Measurements from ENCODE around the gene IL1RAP.

IL1RAP gene

GRCh38 chr3:190564175-190564574, 50.3 kb downstream of the IL1RAP start:
- Histone ChIP-seq H2AFZ (ENCODE audit: low read length) (no peak overlapping the region), H4K20me1 (ENCODE audit: insufficient read depth, low read length, poor library complexity, severe bottlenecking) (no peaks in the 10 kb centered on the region), H3K79me2 (ENCODE audit: insufficient read depth, low read length) (no peaks in the 10 kb centered on the region), H3K9me3 (ENCODE audit: insufficient read depth, low read depth, low read length) (no peaks in the 10 kb centered on the region), H3K27me3 (ENCODE audit: insufficient read depth, low read length, poor library complexity, severe bottlenecking) (no peaks in the 10 kb centered on the region), H3K4me2 (ENCODE audit: low read depth, low read length, poor library complexity, severe bottlenecking) (no peak overlapping the region), H3K9me2 (replicated peaks; ENCODE audit: low read depth, low read length) (no peaks in the 10 kb centered on the region), H3K4me3 (ENCODE audit: low read length, poor library complexity, severe bottlenecking) (no peak overlapping the region), H3F3A (ENCODE audit: low read depth) (no peaks in the 10 kb centered on the region), H3K9ac (ENCODE audit: low read depth, low read length, poor library complexity, severe bottlenecking) (no peak overlapping the region), H3K4me1 (ENCODE audit: insufficient read depth, low read length, poor library complexity, severe bottlenecking) (peaks cover 6% of the 10 kb centered on the region), H3K36me3 (ENCODE audit: insufficient read depth, low read length) (no peaks in the 10 kb centered on the region)
- TF ChIP-seq EZH2phosphoT487 (IDR thresholded peaks at IDR 0.05; ENCODE audit: borderline replicate concordance) (no peak), CTCF (conservative IDR thresholded peaks at IDR 0.05; ENCODE audit: low read length) (no peak)

GRCh38 chr3:190566043-190566933, 52.4 kb downstream of the IL1RAP start:
- no peaks in the 10 kb centered on the region for H3K36me3 ChIP-seq (ENCODE audit: insufficient read depth, low read length)
- no peak overlapping the region for H3K9ac ChIP-seq (ENCODE audit: low read depth, low read length, poor library complexity, severe bottlenecking)
- peak overlapping the region; percentile 69 for H2AFZ ChIP-seq (ENCODE audit: low read length)

GRCh38 chr3:190568036-190568435, 54.2 kb downstream of the IL1RAP start:
- Histone ChIP-seq H3K36me3 (ENCODE audit: insufficient read depth, low read length) (no peaks in the 10 kb centered on the region), H4K20me1 (ENCODE audit: insufficient read depth, low read length, poor library complexity, severe bottlenecking) (no peaks in the 10 kb centered on the region), H3K4me1 (ENCODE audit: insufficient read depth, low read length, poor library complexity, severe bottlenecking) (peaks cover 6% of the 10 kb centered on the region), H3K4me3 (ENCODE audit: low read length, poor library complexity, severe bottlenecking) (no peak overlapping the region), H3K27me3 (ENCODE audit: insufficient read depth, low read length, poor library complexity, severe bottlenecking) (no peaks in the 10 kb centered on the region), H3K4me2 (ENCODE audit: low read depth, low read length, poor library complexity, severe bottlenecking) (no peak overlapping the region), H3K9ac (ENCODE audit: low read depth, low read length, poor library complexity, severe bottlenecking) (no peak overlapping the region), H3K9me3 (ENCODE audit: insufficient read depth, low read depth, low read length) (no peaks in the 10 kb centered on the region), H3K9me2 (replicated peaks; ENCODE audit: low read depth, low read length) (no peaks in the 10 kb centered on the region), H3F3A (ENCODE audit: low read depth) (no peaks in the 10 kb centered on the region), H3K79me2 (ENCODE audit: insufficient read depth, low read length) (no peaks in the 10 kb centered on the region), H2AFZ (ENCODE audit: low read length) (no peak overlapping the region)
- TF ChIP-seq EZH2phosphoT487 (IDR thresholded peaks at IDR 0.05; ENCODE audit: borderline replicate concordance) (no peak), CTCF (conservative IDR thresholded peaks at IDR 0.05; ENCODE audit: low read length) (no peak)

More at GRCh38 chr3:190566043-190566933, 52.4 kb downstream of the IL1RAP start:
- peak overlapping the region; percentile 49 for H3K4me2 ChIP-seq (ENCODE audit: low read depth, low read length, poor library complexity, severe bottlenecking)
- peak overlapping the region; percentile 22 for H3K4me3 ChIP-seq (ENCODE audit: low read length, poor library complexity, severe bottlenecking)
- no peaks in the 10 kb centered on the region for H3K27me3 ChIP-seq (ENCODE audit: insufficient read depth, low read length, poor library complexity, severe bottlenecking)
- H3K4me1 ChIP-seq (ENCODE audit: insufficient read depth, low read length, poor library complexity, severe bottlenecking) = peaks cover 6% of the 10 kb centered on the region
- no peaks in the 10 kb centered on the region for H3K9me3 ChIP-seq (ENCODE audit: insufficient read depth, low read depth, low read length)
- no peak for TF ChIP-seq CTCF (conservative IDR thresholded peaks at IDR 0.05; ENCODE audit: low read length)
- no peak for TF ChIP-seq EZH2phosphoT487 (IDR thresholded peaks at IDR 0.05; ENCODE audit: borderline replicate concordance)
- H3K79me2 ChIP-seq (ENCODE audit: insufficient read depth, low read length) = no peaks in the 10 kb centered on the region
- H3K9me2 ChIP-seq (replicated peaks; ENCODE audit: low read depth, low read length) = no peaks in the 10 kb centered on the region
- H3F3A ChIP-seq (ENCODE audit: low read depth) = no peaks in the 10 kb centered on the region
- H4K20me1 ChIP-seq (ENCODE audit: insufficient read depth, low read length, poor library complexity, severe bottlenecking) = no peaks in the 10 kb centered on the region
